Esophagus squamous epithelium (tissue), 4 donors: ENCODE measurements around the gene UVSSA.

Experiments used
- CTCF ChIP-seq, 6 experiments: fragments of 450-650 bp in 4 of 6; fragments of 200-600 bp in 2 of 6; sonication (generic) in 2 of 6; IDR thresholded peaks; one replicate each; pipeline ENCODE4 v1.5.1; 2016 to 2019; ENCODE audit warnings: antibody characterized with exemption in 6 of 6, mild to moderate bottlenecking in 4 of 6, moderate library complexity in 4 of 6
- POLR2A ChIP-seq, 4 donors: fragments of 450-650 bp; IDR thresholded peaks; one replicate each; pipeline ENCODE4 v1.6.1; 2017; ENCODE audit warnings: antibody characterized with exemption in 4 of 4, mild to moderate bottlenecking in 4 of 4, moderate library complexity in 3 of 4

- no peak for TF ChIP-seq CTCF (IDR thresholded peaks at IDR 0.05)
- no peak for TF ChIP-seq POLR2A (IDR thresholded peaks at IDR 0.05)
Observed at GRCh38 chr4:1337951-1338751, 8.9 kb upstream of the UVSSA start.
